ENCODE data around the gene TNFRSF14.

The TNFRSF14 gene

GRCh38 chr1:2596530-2597333 is 40.6 kb downstream of the TNFRSF14 start:
- no peak for TF ChIP-seq CTCF (conservative IDR thresholded peaks at IDR 0.05; ENCODE audit: low read length)
- no peak overlapping the region for H3K4me3 ChIP-seq (ENCODE audit: low read length)
- DNase-seq (ENCODE audit: low read depth), result no peak

- DNase-seq (ENCODE audit: low read depth), result no peak
- TF ChIP-seq CTCF (conservative IDR thresholded peaks at IDR 0.05; ENCODE audit: low read length), result no peak
These were observed 41.5 kb downstream of the TNFRSF14 start for GRCh38 chr1:2597441-2598328.

GRCh38 chr1:2598329-2598931 is 42.3 kb downstream of the TNFRSF14 start:
- no peak overlapping the region for H3K4me3 ChIP-seq (ENCODE audit: low read length)
- no peak for DNase-seq (ENCODE audit: low read depth)
- TF ChIP-seq CTCF (conservative IDR thresholded peaks at IDR 0.05; ENCODE audit: low read length), result no peak

More at GRCh38 chr1:2597441-2598328, 41.5 kb downstream of the TNFRSF14 start:
- no peak overlapping the region for H3K4me3 ChIP-seq (ENCODE audit: low read length)

- no peak for DNase-seq (ENCODE audit: low read depth)
- no peak overlapping the region for H3K4me3 ChIP-seq (ENCODE audit: low read length)
- TF ChIP-seq CTCF (conservative IDR thresholded peaks at IDR 0.05; ENCODE audit: low read length), result no peak
These were observed 45.6 kb downstream of the TNFRSF14 start for GRCh38 chr1:2601721-2602303.

GRCh38 chr1:2602311-2602835 is 46.2 kb downstream of the TNFRSF14 start:
- no peak overlapping the region for H3K4me3 ChIP-seq (ENCODE audit: low read length)
- DNase-seq (ENCODE audit: low read depth), result no peak
- no peak for TF ChIP-seq CTCF (conservative IDR thresholded peaks at IDR 0.05; ENCODE audit: low read length)

GRCh38 chr1:2602866-2603520 is 46.8 kb downstream of the TNFRSF14 start:
- no peak for TF ChIP-seq CTCF (conservative IDR thresholded peaks at IDR 0.05; ENCODE audit: low read length)
- DNase-seq (ENCODE audit: low read depth), result no peak
- H3K4me3 ChIP-seq (ENCODE audit: low read length), result no peak overlapping the region

Measured in AG10803 (cell line).